Epithelial cell of esophagus (primary cell): Measurements from ENCODE around the gene CCBE1.

Source experiments
- DNase-seq: peaks from one replicate; pipeline ENCODE4 v3.0.0; 2010; ENCODE audit warnings: low read depth
- H3K4me3 ChIP-seq: 2 replicates; pipeline ENCODE4 v1.5.1; 2011; ENCODE audit warnings: mild to moderate bottlenecking, low read length, control low read depth
- TF ChIP-seq, protein P1 (sequence below): IDR thresholded peaks from 2 replicates; pipeline ENCODE4 v1.5.1; 2011; ENCODE audit warnings: low read depth, mild to moderate bottlenecking, low read length, control low read depth, inconsistent platforms; ENCODE audit not compliant: insufficient read depth; ENCODE audit errors: missing control alignments

CCBE1 gene

DNA sequence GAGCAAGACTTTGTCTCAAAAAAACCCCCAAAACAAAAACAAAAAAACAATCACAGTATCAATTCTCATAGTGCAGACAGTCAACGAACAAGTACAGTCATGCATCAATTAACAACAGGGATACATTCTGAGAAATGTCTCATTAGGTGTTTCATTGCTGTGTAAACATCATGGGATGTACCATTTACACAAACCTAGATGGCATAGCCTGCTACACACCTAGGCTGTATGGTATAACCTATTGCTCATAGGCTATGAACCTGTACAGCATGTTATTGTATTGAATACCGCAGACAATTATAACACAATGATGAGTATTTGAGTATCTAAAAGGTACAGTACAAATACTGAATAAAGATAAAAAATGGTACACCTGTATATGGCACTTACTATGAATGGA is 270.4 kb downstream of the CCBE1 start:
- TF ChIP-seq, protein P1, sequence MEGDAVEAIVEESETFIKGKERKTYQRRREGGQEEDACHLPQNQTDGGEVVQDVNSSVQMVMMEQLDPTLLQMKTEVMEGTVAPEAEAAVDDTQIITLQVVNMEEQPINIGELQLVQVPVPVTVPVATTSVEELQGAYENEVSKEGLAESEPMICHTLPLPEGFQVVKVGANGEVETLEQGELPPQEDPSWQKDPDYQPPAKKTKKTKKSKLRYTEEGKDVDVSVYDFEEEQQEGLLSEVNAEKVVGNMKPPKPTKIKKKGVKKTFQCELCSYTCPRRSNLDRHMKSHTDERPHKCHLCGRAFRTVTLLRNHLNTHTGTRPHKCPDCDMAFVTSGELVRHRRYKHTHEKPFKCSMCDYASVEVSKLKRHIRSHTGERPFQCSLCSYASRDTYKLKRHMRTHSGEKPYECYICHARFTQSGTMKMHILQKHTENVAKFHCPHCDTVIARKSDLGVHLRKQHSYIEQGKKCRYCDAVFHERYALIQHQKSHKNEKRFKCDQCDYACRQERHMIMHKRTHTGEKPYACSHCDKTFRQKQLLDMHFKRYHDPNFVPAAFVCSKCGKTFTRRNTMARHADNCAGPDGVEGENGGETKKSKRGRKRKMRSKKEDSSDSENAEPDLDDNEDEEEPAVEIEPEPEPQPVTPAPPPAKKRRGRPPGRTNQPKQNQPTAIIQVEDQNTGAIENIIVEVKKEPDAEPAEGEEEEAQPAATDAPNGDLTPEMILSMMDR = no peak
- no peak overlapping the region for H3K4me3 ChIP-seq
- peak; percentile 95 for DNase-seq

DNA sequence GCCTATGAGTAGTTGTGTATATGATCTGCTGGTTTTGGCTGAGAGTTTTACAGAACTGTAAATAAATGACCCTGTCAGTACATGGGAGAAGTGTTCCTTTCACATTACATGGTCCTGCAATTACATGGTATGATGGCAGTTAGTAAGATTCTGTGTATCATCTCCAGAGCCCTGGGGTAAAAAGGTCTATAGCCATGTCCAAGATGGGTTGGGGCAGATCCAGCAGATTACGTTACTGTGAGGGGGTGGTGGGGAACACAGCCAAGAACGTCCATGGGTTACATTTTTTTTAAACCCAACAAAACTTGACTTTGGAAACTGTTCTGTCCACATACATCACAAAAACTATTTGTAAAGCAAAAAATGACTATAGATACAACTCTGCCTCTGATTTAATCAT is 274.0 kb downstream of the CCBE1 start:
- no peak for DNase-seq
- TF ChIP-seq, protein P1 = no peak
- H3K4me3 ChIP-seq = no peak overlapping the region

DNA sequence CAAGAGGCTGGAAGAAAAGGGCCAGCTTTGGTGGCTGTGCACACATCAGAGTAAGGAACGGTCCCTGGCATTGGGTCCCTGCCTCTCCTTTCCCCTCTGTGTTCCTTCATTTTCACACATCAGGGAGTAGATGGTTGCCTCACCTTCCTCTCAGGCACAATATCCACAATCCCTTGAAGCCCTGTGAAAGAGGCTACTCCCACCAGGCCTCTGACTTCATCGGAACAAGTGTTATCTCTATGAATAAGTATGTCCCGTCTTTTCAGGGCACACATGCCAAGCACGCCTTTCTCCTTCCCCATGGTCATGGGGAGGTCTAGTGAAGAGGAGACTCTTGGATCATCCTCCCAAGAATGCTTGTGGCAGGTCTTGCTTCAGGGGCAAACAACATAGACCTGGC is 277.0 kb downstream of the CCBE1 start:
- TF ChIP-seq, protein P1 = no peak
- H3K4me3 ChIP-seq = no peak overlapping the region
- DNase-seq = no peak

DNA sequence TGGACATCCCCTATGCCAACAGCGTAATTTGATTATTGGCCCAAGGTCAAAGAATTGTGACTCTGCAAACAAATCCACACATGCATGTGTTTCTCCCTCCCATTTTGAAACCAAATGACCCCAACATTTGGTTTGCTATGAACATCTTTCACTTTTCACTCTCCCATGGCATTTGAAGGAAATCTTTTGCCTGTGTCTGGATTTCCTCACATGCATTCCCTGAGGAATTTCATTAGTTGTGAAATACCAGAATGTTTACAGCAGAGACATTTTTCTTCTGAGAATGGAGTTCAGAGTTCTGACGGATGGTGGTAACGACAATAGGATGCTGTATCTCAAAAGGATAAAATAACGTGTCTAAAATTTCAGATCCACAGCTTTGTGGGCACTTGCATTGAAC is 277.8 kb downstream of the CCBE1 start:
- TF ChIP-seq, protein P1 = no peak
- no peak for DNase-seq
- no peak overlapping the region for H3K4me3 ChIP-seq

DNA sequence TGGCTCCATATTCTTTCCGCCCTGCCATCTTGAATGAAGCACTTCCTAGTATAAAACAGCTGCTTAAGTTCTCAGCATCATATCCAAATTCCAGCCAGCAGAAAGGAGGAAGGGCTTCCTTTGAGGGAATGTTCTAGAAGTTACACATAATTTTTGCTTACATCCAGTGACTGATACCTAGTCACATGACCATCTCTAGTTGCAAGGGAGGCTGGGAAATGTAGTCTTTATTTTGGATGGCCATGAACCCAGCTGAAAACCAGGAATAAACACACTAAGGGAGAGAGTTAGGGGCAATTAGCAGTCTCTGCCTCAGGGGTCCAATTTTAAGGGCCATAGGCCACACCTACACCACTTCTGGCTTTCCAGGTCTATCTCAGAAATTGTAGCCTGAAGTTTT is 280.4 kb downstream of the CCBE1 start:
- DNase-seq = peak; percentile 16
- no peak overlapping the region for H3K4me3 ChIP-seq
- TF ChIP-seq, protein P1 = no peak

DNA sequence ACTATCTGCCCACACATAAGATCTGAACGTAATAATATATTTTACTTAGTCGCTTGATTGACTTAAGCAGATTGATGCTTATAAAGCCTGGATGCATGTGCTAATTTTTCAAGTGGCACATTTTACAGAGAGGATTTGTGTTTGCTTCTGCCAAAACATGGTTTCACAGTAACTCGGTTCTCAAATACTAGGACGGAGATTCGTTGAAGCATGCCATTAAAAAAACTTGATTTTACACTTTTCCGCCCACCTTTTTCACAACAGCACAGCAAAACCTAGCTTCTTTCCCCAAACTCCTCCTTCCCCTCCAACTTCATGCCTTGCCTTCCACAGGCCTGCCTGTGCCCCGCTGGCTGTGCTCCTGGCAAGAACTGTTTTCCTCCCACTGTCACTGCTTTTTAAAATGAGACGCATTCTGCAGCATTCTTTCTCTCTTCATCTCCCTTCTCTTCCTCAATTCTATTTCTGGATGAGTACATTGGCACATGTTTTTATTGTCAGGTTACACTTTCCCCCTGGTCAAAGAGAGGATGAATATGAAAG is 283.0 kb downstream of the CCBE1 start:
- DNase-seq = no peak
- H3K4me3 ChIP-seq = no peak overlapping the region
- TF ChIP-seq, protein P1 = no peak

DNA sequence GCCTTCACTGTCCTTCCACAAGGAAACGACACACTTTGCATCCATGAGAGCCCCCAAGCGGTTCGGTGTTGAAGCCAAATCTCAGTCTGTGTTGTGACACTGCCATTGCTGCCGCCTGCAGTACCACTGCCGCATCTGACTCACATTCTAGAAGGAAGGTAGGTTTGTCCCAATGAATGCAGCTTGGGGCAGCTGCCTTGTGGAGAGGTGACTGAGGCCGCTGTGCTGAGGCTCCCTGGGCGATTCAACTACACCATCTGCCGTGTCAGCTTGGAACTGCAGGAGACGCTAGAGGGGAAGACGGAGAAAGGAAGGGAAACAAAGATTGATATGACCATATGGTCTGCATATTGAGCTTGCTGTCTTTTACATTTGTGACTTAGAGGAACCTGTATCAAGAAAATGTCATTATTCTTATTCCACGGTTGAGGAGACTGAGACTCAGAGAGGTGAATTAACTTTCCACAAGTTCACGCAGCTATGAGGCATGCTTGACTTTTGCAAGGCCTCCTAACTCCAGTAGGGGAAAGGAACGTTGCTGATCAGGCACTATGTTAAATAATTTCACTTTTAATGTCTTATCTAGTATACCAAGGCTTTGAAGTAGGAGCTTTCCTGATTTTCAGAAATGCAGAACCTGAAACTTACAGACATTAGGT is 294.7 kb downstream of the CCBE1 start:
- TF ChIP-seq, protein P1 = peak; percentile 100
- no peak overlapping the region for H3K4me3 ChIP-seq

More for the DNA sequence above, 294.7 kb downstream of the CCBE1 start:
- DNase-seq = peak; percentile 83
